ENCODE measurements around the gene PPP2R5C.
"Not testable (repeated sequence)": the region's sequence is repeated elsewhere in the genome, so short reads cannot be mapped to it uniquely, and the experiment has no call there.

Gene PPP2R5C

DNA sequence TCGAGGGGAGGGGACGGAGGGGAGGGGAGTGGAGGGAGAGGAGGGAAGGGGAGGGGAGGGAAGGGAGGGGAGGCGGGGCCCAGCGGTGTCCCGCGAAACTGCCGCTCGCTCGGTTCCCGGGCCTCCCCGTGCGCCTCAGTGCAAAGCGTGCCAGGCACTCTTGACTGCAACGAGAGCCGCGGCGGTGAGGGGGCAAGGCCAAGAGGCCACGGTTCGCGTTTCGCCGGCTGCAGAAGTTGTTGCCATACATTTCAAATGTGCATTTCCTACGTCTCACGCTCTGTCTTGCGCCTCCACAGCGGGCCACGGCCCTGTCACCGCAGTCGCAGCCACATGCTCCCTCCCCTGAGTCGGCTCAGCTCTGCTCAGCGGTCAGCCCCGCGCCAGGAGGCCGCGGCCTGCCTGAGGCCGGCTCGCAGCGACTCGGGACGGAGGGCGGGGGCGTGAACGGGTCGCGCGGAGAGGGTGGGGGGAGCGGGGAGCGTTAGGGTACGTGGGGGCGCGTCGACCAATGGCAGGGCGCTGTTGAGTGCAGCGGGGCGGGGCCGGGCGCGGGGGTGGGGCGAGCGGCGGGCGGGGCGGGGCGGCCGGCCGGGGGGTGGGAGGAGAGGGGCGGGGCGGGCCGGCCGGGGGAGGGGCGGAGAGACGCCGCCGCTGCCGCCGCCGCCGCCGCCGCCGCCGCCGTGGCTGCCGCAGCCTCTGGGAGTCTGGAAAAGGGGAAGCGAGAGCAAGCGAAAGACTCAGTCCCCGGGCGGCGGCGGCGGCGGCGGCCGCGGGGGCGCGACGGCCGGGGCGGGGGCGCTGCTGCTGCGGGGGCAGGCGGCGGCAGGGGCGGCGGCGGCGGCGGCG is at the start of gene PPP2R5C:
Gene PPP2R5C (plus strand): TSS at position 678 of the 849 bp plus-strand sequence. CDS start 185 bp downstream, outside the sequence.
- no peak for DNase-seq

- not testable (repeated sequence) for DNase-seq
These were observed 49.7 kb upstream of the PPP2R5C start for GRCh38 chr14:101711857-101712233.

GRCh38 chr14:101712341-101712740 is 49.2 kb upstream of the PPP2R5C start:
- DNase-seq = not testable (repeated sequence)

- not testable (repeated sequence) for DNase-seq
These were observed 48.4 kb upstream of the PPP2R5C start for GRCh38 chr14:101713091-101713490.

- DNase-seq = no peak
These were observed 47.7 kb upstream of the PPP2R5C start for GRCh38 chr14:101713621-101714349.

DNA sequence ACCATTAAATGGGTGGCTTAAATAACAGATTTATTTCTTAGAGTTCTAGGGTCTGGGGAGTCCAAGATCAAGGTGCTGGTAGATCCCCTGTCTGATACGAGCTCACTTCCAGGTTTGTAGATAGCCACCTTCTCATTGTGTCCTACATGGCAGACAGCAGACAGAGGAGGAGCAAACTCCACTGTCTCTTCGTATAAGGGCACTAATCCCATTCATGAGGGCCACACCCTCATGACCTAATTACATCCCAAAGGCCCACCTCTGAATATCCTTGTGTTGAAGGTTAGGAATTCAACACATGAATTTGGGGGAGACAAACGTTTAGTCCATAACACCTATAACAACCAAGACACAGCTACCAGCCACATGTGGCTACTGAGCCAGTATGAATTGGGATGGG is 47.1 kb upstream of the PPP2R5C start:
- no peak for DNase-seq

- DNase-seq = no peak
These were observed 46.1 kb upstream of the PPP2R5C start for GRCh38 chr14:101715210-101716076.

GRCh38 chr14:101716077-101716950 is 45.2 kb upstream of the PPP2R5C start:
- DNase-seq = no peak

- DNase-seq = no peak
These were observed 44.4 kb upstream of the PPP2R5C start for GRCh38 chr14:101716956-101717662.

GRCh38 chr14:101717663-101718490 is 43.6 kb upstream of the PPP2R5C start:
- no peak for DNase-seq

DNA sequence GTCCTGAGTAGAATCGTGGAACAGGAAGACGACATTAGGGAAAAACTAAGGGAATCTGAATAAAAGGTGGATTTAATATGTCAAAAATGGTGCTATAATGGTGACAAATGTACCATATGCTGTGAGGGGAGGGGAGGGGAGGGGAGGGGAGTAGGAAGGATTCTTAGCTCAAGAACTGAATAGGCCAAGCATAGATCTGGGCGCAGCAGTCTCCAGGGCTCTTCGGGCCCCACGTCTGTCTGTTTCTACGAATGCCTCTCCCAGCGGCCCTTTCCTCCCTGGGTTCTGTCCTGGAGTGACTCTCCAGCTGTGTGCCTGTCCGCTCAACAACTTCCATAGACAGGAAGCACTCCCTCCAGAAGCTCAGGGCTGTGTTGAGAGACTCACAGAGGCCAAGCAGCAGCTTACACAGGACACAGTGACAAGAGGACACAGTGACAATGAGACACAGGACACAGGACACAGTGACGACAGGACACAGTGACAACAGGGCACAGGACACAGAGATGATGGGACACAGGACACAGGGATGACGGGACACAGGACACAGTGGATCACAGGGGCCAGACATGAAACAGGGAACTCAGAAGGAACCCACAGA is 42.4 kb upstream of the PPP2R5C start:
- DNase-seq = no peak

- no peak for DNase-seq
These were observed 41.8 kb upstream of the PPP2R5C start for GRCh38 chr14:101719708-101720107.

GRCh38 chr14:101721111-101721510 is 40.4 kb upstream of the PPP2R5C start:
- no peak for DNase-seq

DNA sequence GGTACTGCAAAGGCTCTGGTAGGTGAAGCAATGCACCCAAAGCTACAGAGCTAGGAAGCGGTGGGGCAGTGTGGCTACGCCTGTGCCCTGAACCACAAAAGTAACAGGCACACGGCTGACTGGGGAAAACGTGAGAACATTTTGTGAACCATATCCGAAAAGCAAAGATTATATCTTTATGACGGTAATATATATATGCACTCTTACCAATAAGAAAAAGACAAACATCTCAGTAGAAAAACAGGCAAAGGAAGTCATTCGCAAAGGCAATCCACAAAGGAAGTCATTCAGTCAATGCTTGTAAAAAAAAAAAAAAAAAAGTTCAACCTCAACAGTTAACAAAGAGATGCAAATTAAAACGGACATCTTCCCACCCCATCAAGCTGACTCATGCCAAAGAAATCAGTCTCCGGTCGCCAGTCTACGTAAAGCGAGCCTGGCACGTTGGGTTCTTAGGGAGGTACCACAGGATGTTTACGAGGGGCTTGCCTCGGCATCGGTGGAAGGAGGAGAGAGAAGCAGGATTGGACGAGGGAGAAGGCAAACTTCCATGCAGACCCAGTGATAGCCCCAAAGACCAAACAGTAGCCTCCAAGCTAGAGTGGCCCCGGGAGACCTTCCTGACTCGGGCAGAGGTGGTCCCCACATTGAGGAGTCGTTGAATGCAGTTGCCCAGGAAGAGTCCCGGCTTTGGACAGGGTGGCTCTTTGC is 39.4 kb upstream of the PPP2R5C start:
- no peak for DNase-seq

GRCh38 chr14:101723061-101723595 is 38.4 kb upstream of the PPP2R5C start:
- DNase-seq = no peak

GRCh38 chr14:101725652-101726051 is 35.9 kb upstream of the PPP2R5C start:
- not testable (repeated sequence) for DNase-seq

- DNase-seq = no peak
These were observed 35.1 kb upstream of the PPP2R5C start for GRCh38 chr14:101726295-101726953.

DNA sequence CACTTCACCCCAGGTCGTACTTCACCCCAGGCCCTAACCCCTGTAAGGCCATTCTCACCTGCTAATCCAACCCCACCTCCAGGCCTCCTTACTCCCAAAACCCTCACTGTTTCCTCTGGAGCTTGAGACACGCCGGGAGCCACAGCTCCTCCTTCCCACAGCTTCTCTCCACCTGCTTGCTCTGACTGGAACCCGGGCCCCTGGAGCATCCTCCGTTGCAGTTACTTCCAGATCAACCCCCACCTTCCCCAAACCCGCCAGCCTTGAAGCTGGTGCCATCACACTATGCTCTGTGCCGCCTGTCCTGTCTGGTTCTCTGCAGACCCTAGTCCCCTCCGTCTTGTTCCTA is 34.6 kb upstream of the PPP2R5C start:
- no peak for DNase-seq
